ENCODE results near the gene CTLA4. TPM values are rescaled to one million over a fixed set of nuclear protein-coding genes. Genes with fewer than 3 reads are reported as not detected.
A peak's percentile ranks its signal among the peaks of the same experiment; 100 is the strongest.

CTLA4 gene
- total RNA-seq, 1 donor from 2014 or later: 1.7 TPM

DNA sequence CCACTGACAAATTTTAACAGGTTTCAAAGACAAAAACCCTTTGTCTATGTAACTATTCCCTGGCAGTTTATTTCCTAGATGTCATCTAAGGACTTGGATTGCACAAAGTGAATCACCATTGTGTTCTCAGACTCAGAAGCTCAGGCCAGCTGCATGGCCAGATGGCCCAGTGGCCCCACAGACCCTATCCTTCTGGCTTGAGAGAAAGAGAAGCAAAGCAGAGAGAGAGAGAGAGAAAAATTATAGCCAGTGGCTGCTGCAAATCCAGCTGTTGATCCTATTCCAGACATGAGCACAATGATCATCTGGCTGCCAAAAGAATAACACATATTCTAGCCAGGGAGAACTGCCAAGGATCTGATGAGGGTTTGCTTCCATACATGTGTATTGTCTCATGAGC lies 25.8 kb downstream of the CTLA4 start:
- DNase-seq: peak; percentile 7

DNA sequence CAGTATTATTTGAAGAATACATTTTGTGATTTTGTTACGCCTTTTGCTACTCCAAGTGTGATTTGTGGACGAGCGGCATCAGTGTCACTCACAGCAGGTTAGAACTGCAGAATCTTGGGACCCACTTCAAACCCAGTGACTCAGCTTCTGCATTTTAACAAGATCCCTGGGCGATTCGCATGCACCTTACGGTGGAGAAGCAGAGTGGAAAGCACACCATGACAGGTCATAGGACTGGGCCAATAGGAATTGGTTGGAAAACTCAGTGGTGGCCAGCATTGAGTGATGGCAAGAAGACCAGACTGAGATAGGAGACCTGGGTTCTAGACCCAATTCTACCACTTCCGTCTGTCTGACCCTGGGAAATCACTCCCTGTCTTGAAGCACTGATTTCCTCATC lies 26.3 kb downstream of the CTLA4 start:
- DNase-seq: no peak

- no peak for DNase-seq
These were observed 26.7 kb downstream of the CTLA4 start for GRCh38 chr2:203894262-203894661.

- DNase-seq: no peak
These were observed 30.0 kb downstream of the CTLA4 start for GRCh38 chr2:203897544-203897943.

DNA sequence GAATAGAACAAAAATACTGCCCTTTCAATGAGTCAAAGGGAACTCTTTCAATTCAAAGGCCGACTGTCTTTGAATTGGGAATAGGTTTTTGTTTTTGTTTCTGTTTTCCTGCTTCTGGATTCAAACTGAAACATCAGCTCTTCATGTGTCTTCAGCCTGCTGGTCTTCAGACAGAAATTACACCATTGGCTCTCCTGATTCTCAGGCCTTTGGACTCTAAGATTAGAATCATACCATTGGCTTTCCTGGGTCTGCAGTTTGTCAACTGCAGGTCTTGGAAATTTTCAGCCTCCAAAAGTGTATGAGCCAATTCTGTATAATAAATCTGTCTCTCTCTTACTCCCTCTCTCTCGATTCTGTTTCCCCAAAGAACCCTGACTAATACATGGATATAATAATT lies 31.1 kb downstream of the CTLA4 start:
- no peak for DNase-seq

DNA sequence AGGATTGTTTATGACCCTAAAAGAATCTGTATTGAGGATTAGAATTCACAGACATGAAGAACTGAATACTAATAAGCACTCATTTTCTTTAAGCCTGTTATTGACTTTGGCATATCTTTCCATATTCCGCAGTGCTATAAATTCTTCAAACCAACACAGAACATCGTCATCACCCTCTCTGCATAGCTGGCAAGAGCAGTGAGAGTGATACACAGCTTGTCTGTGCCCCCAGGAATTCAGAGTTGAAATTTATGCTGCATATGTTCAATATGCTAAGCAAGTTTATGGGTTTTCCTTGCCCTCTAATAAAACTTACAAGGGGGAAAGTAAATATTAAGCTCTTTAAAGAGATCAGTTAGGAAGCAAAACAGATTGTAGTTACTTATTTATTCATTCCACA lies 32.7 kb downstream of the CTLA4 start:
- no peak for DNase-seq

DNA sequence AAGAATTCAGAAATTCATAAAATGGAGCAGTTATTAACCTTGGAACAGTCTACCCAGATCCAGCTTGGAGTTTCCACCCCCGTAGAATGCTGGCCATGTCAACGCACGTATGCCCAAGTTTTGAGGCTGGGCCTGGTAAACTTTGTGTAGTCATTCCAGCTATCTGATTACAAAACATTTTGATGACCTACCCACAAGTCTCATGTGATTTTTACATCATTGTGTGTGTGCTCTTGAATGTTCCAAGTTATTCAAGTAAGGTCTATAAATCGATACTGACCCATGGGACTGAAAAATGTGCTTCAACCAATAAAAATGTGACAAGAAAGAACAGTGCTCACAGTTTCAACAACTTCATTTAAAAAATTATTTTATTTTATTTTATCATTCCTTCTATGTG lies 36.5 kb downstream of the CTLA4 start:
- no peak for DNase-seq

GRCh38 chr2:203905656-203906055 lies 38.1 kb downstream of the CTLA4 start:
- DNase-seq: no peak

- no peak for DNase-seq
These were observed 40.7 kb downstream of the CTLA4 start for GRCh38 chr2:203908066-203908796.

GRCh38 chr2:203908797-203909185 lies 41.2 kb downstream of the CTLA4 start:
- DNase-seq: no peak

- DNase-seq: peak; percentile 85
These were observed 41.8 kb downstream of the CTLA4 start for GRCh38 chr2:203909261-203909967.

- peak; percentile 33 for DNase-seq
These were observed 42.4 kb downstream of the CTLA4 start for GRCh38 chr2:203909974-203910373.

DNA sequence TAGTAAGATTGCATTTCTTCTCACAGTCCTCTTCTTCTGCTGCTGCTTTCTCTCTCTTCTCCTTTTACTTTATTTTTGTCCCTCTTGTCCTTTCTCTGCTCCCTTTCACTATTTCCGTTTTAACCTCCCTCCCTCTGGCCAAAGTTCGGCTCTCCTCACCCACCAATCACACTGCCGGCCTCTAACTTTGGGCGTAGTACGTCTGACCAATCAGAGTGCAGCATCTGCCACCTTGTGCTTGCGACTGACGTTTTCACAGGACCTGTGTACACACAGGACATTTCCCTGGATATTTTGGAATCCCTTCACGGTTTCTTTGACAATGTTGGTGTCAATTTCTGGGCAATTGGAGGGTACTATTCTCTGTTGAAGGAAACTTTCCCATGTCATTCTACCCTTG lies 46.4 kb downstream of the CTLA4 start:
- no peak for DNase-seq

DNA sequence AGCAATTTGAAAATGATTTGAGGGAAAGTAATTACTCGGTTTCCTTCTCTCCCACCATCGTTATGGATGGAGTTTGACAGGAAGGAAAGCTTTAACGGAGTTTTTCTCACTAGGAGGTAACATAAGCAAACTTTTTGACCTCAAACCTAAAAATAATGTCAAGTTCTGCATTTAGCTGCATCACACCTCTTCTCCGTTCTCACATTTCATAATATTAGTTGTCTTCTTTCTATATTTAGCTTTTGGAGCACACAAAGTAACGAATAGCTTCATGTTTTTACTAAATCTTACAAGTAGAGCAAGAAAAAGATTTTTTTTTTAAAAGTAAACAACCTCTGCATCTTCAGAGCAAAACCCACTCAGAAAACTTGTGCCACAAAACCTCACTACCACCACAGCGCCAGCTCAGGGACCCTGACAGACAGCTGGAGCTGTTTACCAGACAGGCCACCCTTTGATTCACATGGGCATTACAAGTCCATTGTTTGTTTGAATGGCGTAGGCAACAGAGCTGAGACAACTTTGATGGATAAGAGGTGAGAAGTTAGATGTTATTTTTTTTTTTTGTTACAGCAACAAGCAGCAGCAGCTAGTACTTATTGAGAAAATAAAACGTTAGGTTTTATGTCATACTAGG lies 47.1 kb downstream of the CTLA4 start:
- no peak for DNase-seq

DNA sequence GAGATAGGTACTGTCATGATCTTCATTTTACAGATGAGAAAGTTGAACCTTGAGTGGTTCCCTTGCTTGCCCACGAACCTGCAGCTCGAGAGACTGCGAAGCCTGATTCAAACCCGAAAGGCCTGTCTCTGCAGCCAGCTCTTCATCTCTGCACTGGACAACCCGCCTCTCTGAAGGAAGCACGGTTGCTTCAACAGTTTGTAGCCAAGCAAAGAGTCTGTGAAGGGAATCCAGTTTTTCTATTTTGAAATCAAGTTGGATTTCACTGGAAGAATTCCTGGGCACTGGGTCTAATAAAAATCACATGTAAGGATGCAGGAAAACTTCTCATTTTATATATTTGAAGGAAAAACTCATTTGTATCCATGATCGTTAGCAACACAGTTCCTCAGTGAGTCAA lies 47.7 kb downstream of the CTLA4 start:
- no peak for DNase-seq

GRCh38 chr2:203916756-203917155 lies 49.2 kb downstream of the CTLA4 start:
- DNase-seq: no peak

DNA sequence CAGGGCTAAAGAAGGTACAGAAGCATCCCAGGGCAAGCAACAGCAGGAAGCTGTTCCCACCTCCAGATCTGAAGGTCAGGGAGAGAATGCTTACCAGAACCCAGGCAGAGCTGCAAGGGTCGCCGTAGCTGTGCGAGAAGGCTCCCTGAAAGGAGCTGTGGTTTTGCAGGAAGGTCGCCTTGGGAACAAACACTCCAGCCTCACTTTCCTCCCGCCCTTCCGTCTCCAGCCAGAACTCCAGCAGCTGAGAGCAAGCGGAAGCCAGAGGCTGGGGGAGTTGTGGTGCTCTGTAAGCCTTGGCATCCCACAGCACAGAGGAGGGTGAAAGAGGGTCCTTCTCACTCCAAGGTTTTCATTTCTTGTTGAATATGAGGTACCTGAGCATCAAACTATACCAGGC lies 50.7 kb downstream of the CTLA4 start:
- DNase-seq: no peak

- DNase-seq: no peak
These were observed 51.3 kb downstream of the CTLA4 start for GRCh38 chr2:203918839-203919238.

Other genes with a start within 250 kb of the CTLA4 start
- gene CD28, start 161.1 kb upstream of the CTLA4 start, total RNA-seq: under 0.01 and 0.05 TPM in 2 replicates
- not detected in 2 replicates for gene ICOS, start 69.0 kb downstream of the CTLA4 start, total RNA-seq

Measured in dermis blood vessel endothelial cell (primary cell).